GM19467 (cell line): ENCODE data around the gene DGKZ.

Source experiments
- ATAC-seq: cut with Tn5 transposase; IDR thresholded peaks from one replicate; pipeline ENCODE4 v1.9.1; 2021; ENCODE audit warnings: mild to moderate bottlenecking, moderate library complexity; ENCODE audit not compliant: unreplicated experiment

Gene DGKZ

DNA sequence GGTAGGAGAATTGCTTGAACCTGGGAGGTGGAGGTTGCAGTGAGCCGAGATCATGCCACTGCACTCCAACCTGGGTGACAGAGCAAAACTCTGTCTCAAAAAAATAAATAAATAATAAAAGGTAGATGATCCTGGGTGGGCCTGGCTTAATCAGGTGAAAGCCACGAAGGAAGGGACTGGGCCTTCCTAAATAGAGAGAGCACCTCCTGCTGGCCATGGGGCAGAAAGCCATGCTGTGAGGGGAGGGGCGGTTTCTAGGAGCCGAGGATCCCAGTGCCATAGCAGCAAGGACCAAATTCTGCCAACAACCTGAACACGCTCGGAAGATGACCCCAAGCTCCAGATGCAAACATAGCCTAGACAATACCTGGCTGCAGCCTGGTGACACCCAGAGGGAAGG lies 24.5 kb upstream of the DGKZ start:
- ATAC-seq: no peak

DNA sequence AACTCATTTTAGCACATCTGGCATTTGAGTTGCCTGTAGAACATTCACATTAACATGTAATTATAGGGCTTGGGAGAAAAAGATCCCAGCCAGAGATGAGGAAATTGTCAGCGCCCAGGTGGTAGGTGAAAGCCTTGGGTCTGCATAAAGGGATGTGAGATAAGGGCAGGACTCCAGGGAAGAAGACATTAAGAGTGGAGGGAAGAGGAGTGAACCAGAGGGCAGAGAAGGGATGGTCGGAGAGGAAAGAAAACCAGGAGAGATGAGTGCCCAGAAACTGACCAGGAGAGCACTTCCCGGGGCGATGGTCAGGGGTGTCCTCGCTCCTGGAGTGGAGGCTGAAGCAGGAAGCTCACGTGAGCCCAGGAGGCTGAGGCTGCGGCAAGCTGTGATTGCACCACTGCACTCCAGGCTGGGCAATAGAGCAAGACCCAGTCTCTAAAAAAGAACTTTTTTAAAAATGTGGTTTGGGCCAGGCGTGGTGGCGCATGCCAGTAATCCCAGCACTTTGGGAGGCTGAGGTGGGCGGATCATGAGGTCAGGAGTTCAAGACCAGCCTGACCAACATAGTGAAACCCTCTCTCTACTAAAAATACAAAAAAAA lies 20.3 kb upstream of the DGKZ start:
- ATAC-seq: no peak

DNA sequence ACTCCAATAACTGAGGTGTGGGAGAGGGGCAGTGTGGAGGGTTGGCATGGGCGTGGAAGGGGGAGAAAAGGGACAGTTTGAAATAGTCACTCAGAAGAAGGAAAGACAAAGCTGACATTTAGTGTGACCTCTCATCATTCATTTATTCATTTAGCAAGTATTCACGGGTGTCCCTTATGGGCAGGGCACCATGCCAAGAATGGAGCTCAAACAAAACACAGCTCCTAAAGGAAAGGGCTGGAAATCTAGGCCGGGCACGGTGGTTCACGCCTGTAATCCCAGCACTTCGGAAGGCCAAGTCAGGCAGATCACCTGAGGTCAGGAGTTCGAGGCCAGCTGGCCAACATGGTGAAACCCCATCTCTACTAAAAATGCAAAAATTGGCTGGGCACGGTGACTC lies 19.4 kb upstream of the DGKZ start:
- no peak for ATAC-seq

DNA sequence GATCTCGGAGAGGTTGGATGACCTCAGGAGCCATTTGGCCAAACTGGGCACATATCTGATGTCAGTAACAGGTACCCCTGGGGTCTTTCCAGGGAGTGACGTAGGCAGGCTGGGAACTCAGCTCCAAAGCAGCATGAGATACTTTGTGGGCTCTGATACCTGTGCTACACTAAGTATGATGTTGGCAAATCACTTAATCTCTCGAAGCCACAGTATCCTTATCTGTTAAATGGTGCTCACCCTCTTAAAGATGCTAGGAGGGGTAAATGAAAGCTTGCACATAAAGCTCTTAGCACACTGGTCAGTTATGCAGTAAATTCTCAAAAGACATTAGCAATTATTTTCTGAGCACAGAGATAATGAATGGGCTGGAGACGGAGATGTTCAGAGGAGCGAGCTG lies 17.1 kb upstream of the DGKZ start:
- no peak for ATAC-seq

DNA sequence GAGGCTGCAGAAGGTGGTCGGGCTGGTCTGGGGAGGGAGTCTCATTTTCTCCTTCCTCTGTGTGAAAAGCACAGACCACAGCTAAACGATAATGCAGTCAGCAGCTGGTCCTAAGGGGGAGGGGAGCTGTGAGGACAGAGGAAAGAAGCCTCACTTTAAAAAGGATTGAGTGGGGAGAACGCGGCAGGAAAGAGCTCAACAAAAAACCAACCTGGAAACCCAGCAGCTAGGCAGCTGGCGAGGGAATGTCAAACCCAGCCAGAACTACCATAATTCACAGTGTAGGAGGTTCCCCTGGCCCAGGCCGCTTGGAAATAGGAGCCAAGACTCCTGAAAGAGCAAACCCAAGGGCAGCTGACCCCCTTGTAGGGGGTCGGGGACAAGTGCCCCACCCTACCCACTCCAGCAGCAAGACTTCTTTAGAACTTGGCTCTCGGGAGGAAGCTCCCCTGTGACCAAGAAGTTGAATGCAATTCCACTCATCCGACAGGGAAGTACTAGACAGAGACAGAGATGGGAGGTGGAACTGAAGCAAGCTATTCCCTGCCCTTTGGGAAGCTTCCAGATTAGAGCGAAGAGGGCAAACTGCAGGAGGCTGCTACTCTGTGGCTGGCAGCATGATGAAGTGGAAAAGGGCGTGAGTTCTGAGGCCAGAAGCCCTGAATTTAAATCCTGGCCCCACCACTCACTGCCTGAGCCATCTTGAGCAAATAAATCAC lies 16.5 kb upstream of the DGKZ start:
- ATAC-seq: no peak

DNA sequence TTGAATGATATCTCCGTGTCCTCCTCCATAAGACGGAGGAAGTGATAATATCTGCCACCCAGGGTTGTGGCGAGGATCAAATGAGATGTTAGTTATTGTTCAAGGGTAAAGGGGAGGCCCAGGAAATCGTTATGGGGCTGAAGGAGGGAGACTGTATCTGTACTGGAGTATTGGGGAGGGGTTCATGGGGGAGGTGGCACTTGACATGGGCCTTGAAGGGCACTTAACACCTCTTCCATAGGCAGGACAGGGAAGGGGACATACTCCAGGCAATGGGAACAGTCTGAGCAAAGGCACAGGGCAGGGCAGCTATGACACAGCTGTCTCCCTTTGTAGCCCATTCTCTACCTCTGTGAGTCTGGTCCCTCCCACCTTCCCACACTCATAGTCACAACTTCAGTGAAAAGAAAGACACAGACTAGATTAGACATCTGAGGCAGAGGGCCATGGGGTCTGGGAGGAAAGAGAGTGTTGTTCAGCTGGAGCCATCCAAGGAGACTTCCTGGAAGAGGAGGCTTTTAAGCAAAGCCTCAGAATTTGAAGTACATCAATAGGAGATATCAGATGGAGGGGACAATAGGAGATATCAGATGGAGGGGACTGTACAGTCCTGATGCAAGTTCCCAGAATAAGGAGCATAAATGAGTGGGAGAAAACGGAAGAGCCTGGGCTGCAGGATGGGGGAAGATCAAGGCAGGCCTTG lies 15.8 kb upstream of the DGKZ start:
- ATAC-seq: no peak

DNA sequence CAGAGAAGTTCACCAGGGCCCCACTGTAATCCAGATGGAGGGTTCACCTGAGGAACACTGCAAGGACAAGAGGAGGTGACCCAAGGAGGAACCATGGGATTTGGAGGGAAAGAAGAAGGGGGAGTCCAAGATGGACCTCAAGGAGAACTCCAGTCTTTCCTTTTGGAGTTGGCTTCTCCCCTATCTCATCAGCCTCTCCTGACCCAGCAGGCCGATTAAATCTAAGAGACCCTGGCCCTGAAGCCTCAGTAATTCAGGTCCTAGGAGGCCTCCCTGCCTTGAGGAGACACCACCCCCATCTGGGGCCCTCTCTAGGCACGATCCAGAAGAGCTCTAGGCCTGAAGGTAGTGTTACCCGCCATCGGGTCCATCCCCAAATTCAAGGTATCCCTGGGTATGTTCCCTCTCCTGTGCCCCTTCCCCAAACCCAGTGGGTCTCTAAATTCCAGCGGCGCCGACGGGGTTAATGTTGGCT lies 15.1 kb upstream of the DGKZ start:
- no peak for ATAC-seq

DNA sequence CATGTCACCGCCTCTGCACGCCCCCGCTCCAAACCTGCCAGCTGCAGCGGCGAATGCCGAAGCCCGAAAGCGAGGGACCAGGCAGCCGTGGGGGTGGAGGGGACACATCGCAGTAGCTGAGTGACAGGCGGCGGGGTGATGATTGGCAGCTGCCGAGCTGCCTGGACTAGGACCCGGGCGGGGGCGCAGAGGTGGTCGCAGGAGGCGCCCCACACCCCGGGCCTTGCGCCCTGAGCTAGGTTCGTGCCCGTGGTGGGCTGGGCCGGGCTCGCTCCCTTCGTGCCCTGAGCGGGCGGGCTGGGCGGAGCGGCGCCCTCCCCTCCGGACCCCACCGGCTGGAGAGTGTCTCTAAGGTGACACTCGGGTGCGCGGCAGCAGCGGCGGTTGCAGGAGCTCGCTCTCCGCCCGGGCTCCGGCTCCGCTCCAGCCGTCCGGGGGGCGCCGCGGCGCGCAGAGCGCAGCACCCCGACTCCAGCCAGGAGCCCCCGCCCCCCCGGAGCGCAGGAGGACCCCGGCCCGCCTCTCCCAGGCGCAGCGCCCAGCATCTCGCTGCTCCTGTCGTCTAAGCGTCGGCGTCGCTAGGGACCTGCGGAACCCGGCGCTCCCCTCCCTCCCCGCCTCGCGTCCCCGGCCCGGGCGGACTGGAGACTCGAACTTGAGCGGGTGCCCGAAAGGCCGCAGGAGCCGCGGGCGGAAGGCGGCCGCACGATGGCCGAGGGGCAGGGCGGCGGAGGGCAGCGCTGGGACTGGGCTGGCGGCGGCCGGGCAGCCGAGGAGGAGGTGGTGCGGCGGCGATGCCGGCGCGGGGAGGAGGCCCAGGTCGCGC lies 14.5 kb upstream of the DGKZ start:
- no peak for ATAC-seq

DNA sequence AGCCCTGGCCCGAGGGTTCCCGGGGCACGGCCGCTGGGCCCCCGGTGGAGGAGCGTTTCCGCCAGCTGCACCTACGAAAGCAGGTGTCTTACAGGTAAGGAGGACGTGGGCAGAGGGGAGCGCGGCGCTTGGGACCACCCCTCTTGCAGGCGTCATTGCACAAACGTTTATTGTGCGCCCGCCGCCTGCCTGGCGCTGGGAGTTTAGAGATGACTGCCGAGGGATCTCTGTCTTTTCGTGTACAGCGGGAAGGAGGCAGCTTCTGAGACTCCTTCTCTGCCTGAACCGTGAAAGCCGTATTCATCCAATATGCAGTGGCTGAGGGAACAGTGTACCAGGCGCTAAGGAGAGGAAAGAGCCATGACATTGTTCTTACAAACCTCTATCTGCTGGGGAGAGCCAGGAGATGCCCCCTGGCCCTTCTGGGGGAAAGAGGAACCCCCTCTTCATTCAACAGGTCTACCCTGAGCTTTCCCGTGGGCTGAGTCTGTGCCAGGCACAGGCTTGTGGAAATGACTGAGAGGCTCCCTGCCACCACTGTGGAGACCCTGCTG lies 13.8 kb upstream of the DGKZ start:
- ATAC-seq: no peak

DNA sequence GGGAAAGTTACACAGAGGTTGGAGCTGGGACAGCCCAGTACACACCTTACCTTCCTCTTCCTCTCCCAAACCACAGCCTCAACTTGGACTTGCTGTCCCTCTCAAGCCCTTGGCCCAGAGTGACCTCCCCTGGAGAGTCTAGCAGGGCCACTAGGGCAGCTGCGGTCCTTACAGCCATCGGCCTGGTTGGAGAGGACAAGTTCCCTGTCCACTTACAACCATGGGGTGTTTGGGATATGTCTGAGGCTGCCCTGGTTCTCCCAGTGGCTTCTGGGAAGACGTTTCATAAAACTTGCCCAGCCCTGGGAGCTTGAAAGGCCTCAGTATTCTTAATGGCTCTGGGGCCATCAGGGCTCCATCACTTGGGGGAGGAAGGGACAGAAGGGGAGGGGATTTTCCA lies 13.1 kb upstream of the DGKZ start:
- no peak for ATAC-seq

DNA sequence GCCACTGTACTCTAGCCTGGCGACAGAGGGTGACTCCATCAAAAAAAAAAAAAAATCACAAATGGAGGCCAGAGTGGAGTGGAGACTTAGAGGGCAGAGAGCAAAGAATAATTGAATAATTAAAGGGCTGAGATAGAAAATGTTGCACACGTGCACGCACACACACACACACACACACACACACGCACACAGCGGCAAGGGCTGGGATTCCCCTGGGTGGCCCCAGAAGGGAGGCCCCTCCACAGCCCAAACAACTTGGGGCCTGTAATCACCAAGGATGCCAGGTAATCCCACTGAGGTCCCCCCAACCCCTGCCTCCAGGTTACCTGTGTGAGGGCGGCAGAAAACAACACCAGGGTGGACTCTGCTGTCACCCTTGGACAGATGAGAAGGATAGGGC lies 12.0 kb upstream of the DGKZ start:
- ATAC-seq: no peak

DNA sequence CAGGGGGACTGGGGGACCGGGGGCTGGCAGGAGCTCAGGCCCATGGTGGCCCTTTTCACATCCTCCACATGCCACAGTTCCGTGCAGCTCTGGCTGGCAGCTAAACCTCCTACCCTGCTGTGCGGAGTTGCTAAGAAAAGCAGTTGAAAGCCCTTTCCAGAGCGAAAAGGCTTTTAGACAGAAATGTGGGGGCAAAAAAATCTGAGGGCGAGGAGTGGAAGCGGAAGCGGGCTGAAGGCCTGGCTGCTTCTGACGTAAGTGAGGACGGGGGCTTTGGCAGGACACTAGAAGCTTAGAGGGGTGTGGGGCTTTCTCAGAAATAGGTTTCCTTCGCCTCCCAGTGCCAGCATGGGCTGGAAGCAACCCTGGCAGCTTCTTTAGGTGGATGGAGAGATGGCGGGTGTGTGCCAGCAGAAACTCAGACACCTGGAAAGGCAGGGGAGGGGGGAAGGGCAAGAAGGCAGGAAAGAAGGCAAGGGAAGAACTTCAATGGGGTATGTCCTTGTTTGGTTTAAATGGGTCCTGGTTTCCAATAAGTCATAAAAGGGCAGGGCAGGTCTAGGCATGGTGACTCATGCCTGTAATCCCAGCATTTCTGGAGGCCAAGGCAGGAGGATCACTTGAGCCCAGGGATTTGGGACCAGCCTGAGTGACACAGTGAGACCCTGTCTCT lies 11.2 kb upstream of the DGKZ start:
- ATAC-seq: no peak

DNA sequence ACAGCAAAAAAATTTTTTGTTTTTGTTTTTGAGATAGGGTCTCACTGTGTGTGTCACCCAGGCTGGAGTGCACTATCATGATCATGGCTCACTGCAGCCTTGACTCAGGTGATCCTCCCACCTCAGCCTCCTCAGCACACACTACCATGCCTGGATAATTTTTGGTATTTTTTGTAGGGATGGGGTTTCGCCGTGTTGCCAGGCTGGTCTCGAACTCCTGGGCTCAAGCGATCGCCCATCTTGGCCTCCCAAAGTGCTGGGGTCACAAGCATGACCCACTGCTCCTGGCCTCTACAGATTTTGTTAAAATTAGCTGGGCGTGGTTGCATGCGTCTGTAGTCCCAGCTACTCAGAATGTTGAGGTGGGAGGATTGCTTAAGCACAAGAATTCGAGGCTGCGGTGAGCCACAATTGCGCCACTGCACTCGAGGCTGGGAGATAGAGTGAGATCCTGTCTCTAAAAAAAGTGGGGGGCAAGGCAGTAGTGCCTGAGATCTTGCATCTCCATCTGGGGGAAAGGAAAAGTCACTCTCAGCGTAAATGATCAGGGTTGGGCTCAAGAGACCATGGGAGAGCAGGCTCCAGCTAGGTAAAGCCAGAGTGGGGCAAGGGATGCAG lies 10.6 kb upstream of the DGKZ start:
- ATAC-seq: no peak

DNA sequence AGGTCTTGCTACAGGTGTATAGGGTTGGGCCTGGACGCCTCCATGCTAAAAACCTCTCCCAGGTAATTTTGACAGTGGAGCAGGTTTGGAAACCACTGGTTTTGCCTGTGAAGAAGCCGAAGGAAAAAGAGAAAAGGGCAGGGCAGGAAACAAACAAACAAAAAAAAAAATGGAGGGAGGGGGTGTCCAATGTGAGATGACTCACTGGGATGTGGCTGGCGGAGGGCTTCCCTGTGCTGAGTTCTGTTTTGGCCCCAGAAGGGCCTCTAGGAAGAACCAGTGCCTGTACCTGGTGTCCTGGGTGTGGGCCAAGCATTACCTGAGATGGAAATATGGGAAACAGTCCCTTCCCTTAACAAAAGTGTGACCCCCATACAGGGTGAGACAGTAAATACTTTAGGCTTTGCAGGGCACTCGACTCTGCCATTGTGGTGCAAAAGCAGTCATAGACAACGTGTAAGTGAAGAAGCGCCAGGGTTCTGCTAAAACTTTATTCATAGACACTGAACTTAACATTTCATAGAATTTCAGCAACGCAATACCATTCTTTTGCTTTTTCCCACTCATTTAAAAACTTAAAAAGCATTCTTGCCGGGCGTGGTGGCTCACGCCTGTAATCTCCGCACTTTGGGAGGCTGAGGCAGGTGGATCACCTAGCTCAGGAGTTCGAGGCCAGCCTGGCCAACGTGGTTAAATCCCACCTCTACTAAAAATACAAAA lies 9.5 kb upstream of the DGKZ start:
- ATAC-seq: no peak

DNA sequence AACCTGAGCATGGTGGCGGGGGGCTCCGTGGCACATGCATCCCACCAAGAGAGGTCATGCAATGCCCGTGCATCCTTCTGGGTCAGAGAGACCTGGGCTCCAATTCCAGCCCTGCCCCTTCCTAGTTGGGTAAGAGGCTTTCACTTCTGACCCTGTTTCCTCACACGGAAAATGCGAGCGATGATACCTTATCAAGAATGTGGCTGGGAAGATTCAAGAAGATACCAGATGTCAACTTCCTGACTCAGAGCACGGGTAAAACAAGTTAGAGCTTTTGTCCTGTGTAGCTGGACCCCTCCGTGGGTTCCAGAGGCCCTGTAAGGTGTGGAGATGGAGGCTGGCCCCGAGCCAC lies 8.7 kb upstream of the DGKZ start:
- ATAC-seq: no peak

DNA sequence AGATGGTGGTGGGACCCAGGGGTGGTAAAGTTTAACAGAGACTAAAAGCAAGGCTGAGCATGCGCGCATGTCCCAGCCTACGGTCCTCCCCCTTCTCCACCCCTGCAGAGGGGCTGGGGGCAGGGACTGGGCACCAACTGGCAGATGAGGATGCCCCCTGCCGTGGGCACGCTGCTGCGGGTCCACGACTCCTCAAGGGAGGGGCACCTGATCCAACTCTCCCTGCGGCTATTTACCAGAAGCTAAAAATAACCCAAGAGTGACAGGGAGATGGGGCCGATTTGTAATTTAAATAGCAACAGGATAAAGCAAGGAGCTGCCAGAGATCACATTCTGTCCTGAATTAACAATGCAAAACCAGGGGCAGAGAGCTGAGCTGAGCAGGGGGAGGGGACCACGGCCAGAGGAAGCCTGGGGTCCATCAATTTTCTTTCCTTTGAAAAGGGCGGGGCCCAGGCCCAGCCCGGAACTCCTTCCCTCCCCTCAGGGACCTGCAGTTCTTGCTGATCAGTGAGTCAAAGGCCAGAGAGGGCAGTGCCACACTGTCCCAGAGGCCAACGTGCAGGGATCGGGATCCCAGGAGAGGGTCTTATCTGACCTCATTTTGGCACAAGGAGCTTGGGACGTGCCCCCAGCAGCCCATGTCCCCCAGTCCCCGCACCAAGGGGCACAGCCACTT lies 8.1 kb upstream of the DGKZ start:
- no peak for ATAC-seq

DNA sequence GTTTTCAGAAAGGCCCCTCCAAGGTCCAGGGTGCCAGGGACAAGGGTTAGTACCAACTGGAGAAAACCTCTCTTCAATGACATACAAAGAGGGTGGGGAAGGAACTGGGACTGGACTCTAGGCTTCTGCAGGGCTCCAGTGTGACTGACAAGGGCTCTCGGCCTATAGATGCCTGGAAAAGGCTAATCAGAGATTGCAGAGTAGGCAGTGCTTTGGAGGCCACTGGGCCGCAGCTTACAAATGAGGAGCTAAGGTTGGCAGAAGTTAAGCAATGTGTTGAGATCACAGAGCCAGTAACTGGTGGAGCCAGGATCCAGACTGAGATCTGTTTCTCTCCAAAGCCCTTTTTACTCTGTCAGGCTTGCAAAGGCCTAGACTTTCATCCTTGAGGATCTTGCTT lies 7.4 kb upstream of the DGKZ start:
- no peak for ATAC-seq

DNA sequence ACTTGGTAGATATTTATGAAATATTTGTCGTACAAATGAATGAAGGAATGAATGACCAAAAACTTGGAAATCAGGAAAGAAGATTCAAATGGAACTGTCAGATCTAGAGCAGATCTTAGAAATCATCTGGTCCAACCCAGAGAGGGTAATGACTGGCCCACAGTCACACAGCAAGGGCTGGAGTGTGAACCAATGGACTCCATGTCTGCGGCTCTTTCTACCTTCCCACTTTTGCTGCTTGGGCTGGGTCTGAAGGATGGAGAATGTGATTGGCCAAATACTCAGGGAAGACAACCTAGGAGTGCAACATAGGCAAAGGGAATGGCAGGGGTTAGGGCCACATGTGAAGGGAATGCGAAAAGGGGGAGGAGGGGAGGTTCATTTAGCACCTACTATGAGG lies 5.8 kb upstream of the DGKZ start:
- no peak for ATAC-seq

DNA sequence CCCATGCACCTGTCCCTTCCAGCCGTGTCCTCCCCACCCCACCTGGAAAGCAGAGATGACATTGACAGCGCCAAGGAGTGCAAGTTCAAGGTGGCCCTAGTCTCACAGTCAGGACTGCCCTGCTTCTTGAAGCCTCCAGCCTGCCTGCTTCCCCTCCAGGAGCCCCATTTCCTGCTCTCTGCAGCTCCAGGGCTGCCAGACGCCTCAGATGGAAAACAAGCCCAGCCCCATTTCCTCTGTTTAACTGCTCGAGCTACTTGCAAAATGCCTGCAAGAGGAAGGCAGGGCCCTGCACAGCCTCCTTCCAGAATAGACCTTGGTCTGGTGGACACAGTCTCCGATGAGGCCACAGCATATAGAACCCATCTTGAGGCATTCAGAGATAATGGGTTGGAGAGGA lies 5.0 kb upstream of the DGKZ start:
- ATAC-seq: no peak
